ENCODE results near the gene RHOJ.

DNA sequence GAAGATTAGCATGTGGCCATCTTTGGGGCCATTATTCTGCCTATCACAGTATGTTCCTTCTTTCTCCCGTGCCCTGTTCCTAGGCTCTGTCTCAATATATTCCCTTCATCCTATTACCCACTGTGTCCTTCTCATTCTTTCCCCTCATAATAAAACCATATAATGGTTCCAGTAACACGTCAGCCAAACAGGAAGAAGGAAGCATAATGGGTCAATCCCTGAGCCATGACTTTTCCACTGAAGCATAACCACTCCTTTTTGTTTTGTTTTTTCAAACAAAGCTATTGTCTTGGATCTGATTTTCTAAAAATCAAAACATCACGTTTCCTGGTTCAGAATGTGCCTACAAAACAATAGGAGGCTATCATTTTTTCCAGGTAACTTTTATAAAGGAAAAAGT, 21.3 kb upstream of the RHOJ start:
- TF ChIP-seq, protein P1, sequence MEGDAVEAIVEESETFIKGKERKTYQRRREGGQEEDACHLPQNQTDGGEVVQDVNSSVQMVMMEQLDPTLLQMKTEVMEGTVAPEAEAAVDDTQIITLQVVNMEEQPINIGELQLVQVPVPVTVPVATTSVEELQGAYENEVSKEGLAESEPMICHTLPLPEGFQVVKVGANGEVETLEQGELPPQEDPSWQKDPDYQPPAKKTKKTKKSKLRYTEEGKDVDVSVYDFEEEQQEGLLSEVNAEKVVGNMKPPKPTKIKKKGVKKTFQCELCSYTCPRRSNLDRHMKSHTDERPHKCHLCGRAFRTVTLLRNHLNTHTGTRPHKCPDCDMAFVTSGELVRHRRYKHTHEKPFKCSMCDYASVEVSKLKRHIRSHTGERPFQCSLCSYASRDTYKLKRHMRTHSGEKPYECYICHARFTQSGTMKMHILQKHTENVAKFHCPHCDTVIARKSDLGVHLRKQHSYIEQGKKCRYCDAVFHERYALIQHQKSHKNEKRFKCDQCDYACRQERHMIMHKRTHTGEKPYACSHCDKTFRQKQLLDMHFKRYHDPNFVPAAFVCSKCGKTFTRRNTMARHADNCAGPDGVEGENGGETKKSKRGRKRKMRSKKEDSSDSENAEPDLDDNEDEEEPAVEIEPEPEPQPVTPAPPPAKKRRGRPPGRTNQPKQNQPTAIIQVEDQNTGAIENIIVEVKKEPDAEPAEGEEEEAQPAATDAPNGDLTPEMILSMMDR (conservative IDR thresholded peaks at IDR 0.05 in 1 of 2, IDR thresholded peaks at IDR 0.05 in 1 of 2; ENCODE audit: extremely low read depth in 1 of 2, insufficient read depth in 1 of 2, low read depth in 1 of 2, low read length in 2 of 2) = no peak
- no peak for TF ChIP-seq EZH2 (IDR thresholded peaks at IDR 0.05; ENCODE audit: borderline replicate concordance, low read length)

All from mammary epithelial cell (primary cell).